ENCODE measurements around the gene SEMA4B.
A peak's percentile ranks its signal among the peaks of the same experiment; 100 is the strongest.
"Not testable (repeated sequence)": the region's sequence is repeated elsewhere in the genome, so short reads cannot be mapped to it uniquely, and the experiment has no call there.

Gene SEMA4B

GRCh38 chr15:90201130-90201943 lies at the start of gene SEMA4B:
Gene SEMA4B (plus strand): TSS chr15:90201330. CDS start chr15:90201579, 249 bp downstream.
- peak; percentile 40 to 63 for DNase-seq

GRCh38 chr15:90151989-90152645 lies 49.0 kb upstream of the SEMA4B start:
- no peak for DNase-seq

- DNase-seq = no peak
Measured at GRCh38 chr15:90153658-90154057, 47.5 kb upstream of the SEMA4B start.

- DNase-seq = no peak
Measured at GRCh38 chr15:90154246-90154645, 46.9 kb upstream of the SEMA4B start.

GRCh38 chr15:90154861-90155626 lies 46.1 kb upstream of the SEMA4B start:
- no peak for DNase-seq

- no peak for DNase-seq
Measured at GRCh38 chr15:90159213-90159612, 41.9 kb upstream of the SEMA4B start.

- DNase-seq = no peak
Measured at GRCh38 chr15:90160781-90161727, 40.1 kb upstream of the SEMA4B start.

GRCh38 chr15:90161950-90162361 lies 39.2 kb upstream of the SEMA4B start:
- no peak for DNase-seq

- no peak for DNase-seq
Measured at GRCh38 chr15:90162956-90163355, 38.2 kb upstream of the SEMA4B start.

GRCh38 chr15:90164239-90164638 lies 36.9 kb upstream of the SEMA4B start:
- not testable (repeated sequence) for DNase-seq

GRCh38 chr15:90165157-90165556 lies 36.0 kb upstream of the SEMA4B start:
- no peak for DNase-seq

GRCh38 chr15:90165659-90166489 lies 35.3 kb upstream of the SEMA4B start:
- DNase-seq = no peak

GRCh38 chr15:90167121-90167520 lies 34.0 kb upstream of the SEMA4B start:
- DNase-seq = no peak

GRCh38 chr15:90171623-90172022 lies 29.5 kb upstream of the SEMA4B start:
- DNase-seq = no peak

GRCh38 chr15:90173372-90173771 lies 27.8 kb upstream of the SEMA4B start:
- no peak for DNase-seq

- peak in 1 of 2 experiments; percentile 23 for DNase-seq
Measured at GRCh38 chr15:90174140-90174875, 26.8 kb upstream of the SEMA4B start.

- DNase-seq = no peak
Measured at GRCh38 chr15:90177012-90177411, 24.1 kb upstream of the SEMA4B start.

- no peak for DNase-seq
Measured at GRCh38 chr15:90178468-90179435, 22.4 kb upstream of the SEMA4B start.

GRCh38 chr15:90181776-90182175 lies 19.4 kb upstream of the SEMA4B start:
- DNase-seq = no peak

All from NCI-H524 (cell line).